Measurements from ENCODE around the gene CLDN34.

Gene CLDN34

GRCh38 chrX:9983441-9983840 is 16.3 kb downstream of the CLDN34 start:
- DNase-seq = no peak

- no peak for DNase-seq
Measured at GRCh38 chrX:9983846-9984245, 16.7 kb downstream of the CLDN34 start.

- DNase-seq = no peak
Measured at GRCh38 chrX:9988762-9989161, 21.6 kb downstream of the CLDN34 start.

GRCh38 chrX:9992061-9992460 is 24.9 kb downstream of the CLDN34 start:
- no peak for DNase-seq

GRCh38 chrX:9992724-9993123 is 25.6 kb downstream of the CLDN34 start:
- no peak for DNase-seq

GRCh38 chrX:9995855-9996339 is 28.7 kb downstream of the CLDN34 start:
- DNase-seq = peak; percentile 81

GRCh38 chrX:9997041-9997440 is 29.9 kb downstream of the CLDN34 start:
- DNase-seq = no peak

GRCh38 chrX:9997524-9997923 is 30.4 kb downstream of the CLDN34 start:
- DNase-seq = peak; percentile 79

GRCh38 chrX:10001496-10001895 is 34.3 kb downstream of the CLDN34 start:
- DNase-seq = no peak

GRCh38 chrX:10004832-10005475 is 37.8 kb downstream of the CLDN34 start:
- no peak for DNase-seq

- DNase-seq = no peak
Measured at GRCh38 chrX:10006086-10006485, 38.9 kb downstream of the CLDN34 start.

GRCh38 chrX:10006770-10007169 is 39.6 kb downstream of the CLDN34 start:
- DNase-seq = no peak

- DNase-seq = no peak
Measured at GRCh38 chrX:10007621-10008020, 40.5 kb downstream of the CLDN34 start.

GRCh38 chrX:10008483-10009056 is 41.4 kb downstream of the CLDN34 start:
- DNase-seq = no peak

- no peak for DNase-seq
Measured at GRCh38 chrX:10009741-10010140, 42.6 kb downstream of the CLDN34 start.

GRCh38 chrX:10010686-10011085 is 43.5 kb downstream of the CLDN34 start:
- no peak for DNase-seq

- peak; percentile 6 for DNase-seq
Measured at GRCh38 chrX:10011261-10011931, 44.2 kb downstream of the CLDN34 start.

- peak; percentile 52 for DNase-seq
Measured at GRCh38 chrX:10011991-10012390, 44.8 kb downstream of the CLDN34 start.

GRCh38 chrX:10014462-10015354 is 47.5 kb downstream of the CLDN34 start:
- peak; percentile 73 for DNase-seq

GRCh38 chrX:10015355-10015722 is 48.2 kb downstream of the CLDN34 start:
- DNase-seq = no peak

GRCh38 chrX:10015723-10016518 is 48.8 kb downstream of the CLDN34 start:
- peak; percentile 7 for DNase-seq

- no peak for DNase-seq
Measured at GRCh38 chrX:10016519-10017132, 49.5 kb downstream of the CLDN34 start.
